HepG2 (cell line): ENCODE measurements around the gene ELK1.

Experiments used
- CCAR2 ChIP-seq: fragments of 200-400 bp; formaldehyde crosslinking; optimal IDR thresholded peaks from 2 replicates; pipeline ENCODE3; 2018; ENCODE audit warnings: low read depth, mild to moderate bottlenecking, low read length, moderate library complexity
- CHD4 ChIP-seq: fragments of 200-600 bp; sonication (generic); IDR thresholded peaks from 2 replicates; pipeline ENCODE4 v1.7.0; 2017; ENCODE audit warnings: mild to moderate bottlenecking, low read length, borderline replicate concordance
- CTCF ChIP-seq: sonication (generic); formaldehyde crosslinking; IDR thresholded peaks from 2 replicates; pipeline ENCODE4 v1.5.0; 2020; ENCODE audit warnings: mild to moderate bottlenecking, missing genetic modification reagents, moderate library complexity
- DPF2 ChIP-seq: sonication (generic); formaldehyde crosslinking; IDR thresholded peaks from 2 replicates; pipeline ENCODE4 v1.4.0; 2020; ENCODE audit warnings: mild to moderate bottlenecking, low read depth, missing genetic modification reagents, borderline replicate concordance
- JUN ChIP-seq: sonication (generic); formaldehyde crosslinking; IDR thresholded peaks from 2 replicates; pipeline ENCODE4 v1.4.0; 2020; ENCODE audit warnings: mild to moderate bottlenecking, missing genetic modification reagents
- JUND ChIP-seq: sonication (generic); formaldehyde crosslinking; IDR thresholded peaks from 2 replicates; pipeline ENCODE4 v1.8.0; 2022; ENCODE audit warnings: mild to moderate bottlenecking, missing genetic modification reagents
- KDM4B ChIP-seq: sonication (generic); formaldehyde crosslinking; IDR thresholded peaks from 2 replicates; pipeline ENCODE4 v1.4.0; 2020; ENCODE audit warnings: missing genetic modification reagents
- MIER3 ChIP-seq: IDR thresholded peaks from 2 replicates; pipeline ENCODE4 v1.6.1; 2016; ENCODE audit warnings: missing compliant biosample characterization, borderline replicate concordance
- MXI1 ChIP-seq: IDR thresholded peaks from 3 replicates; pipeline ENCODE4 v1.6.1; 2012; ENCODE audit warnings: low read depth, low read length, inconsistent platforms, borderline replicate concordance
- NR3C1 ChIP-seq: sonication (generic); formaldehyde crosslinking; IDR thresholded peaks from 2 replicates; pipeline ENCODE4 v1.4.0; 2020; ENCODE audit warnings: missing genetic modification reagents
- RAD21 ChIP-seq: fragments of 450-650 bp; formaldehyde crosslinking; IDR thresholded peaks from 2 replicates; pipeline ENCODE4 v1.5.0; 2020; ENCODE audit warnings: mild to moderate bottlenecking
- RFX1 ChIP-seq: fragments of 450-650 bp; IDR thresholded peaks from 2 replicates; pipeline ENCODE4 v1.6.1; 2017
- U2AF1 ChIP-seq: fragments of 200-400 bp; formaldehyde crosslinking; optimal IDR thresholded peaks from 2 replicates; pipeline ENCODE3; 2017; ENCODE audit warnings: mild to moderate bottlenecking, low read depth, low read length
- ZGPAT ChIP-seq: IDR thresholded peaks from 2 replicates; pipeline ENCODE4 v1.6.1; 2016; ENCODE audit warnings: mild to moderate bottlenecking

- TF ChIP-seq JUN, result no peak
- no peak for TF ChIP-seq MIER3
- TF ChIP-seq DPF2 (CRISPR knock-in tag), result no peak
- TF ChIP-seq MXI1, result no peak
- no peak for TF ChIP-seq KDM4B (CRISPR knock-in tag)
- no peak for TF ChIP-seq CTCF (CRISPR knock-in tag)
- no peak for TF ChIP-seq JUND (CRISPR knock-in tag)
- TF ChIP-seq ZGPAT, result no peak
- TF ChIP-seq U2AF1, result no peak
- TF ChIP-seq CHD4, result no peak
- no peak for TF ChIP-seq RFX1
- no peak for TF ChIP-seq CCAR2
- TF ChIP-seq RAD21 (CRISPR knock-in tag), result no peak
- no peak for TF ChIP-seq NR3C1 (CRISPR knock-in tag)
Observed at GRCh38 chrX:47637546-47638195, 12.7 kb downstream of the ELK1 start.
